ENCODE results near the gene ABI3.
A peak's percentile ranks its signal among the peaks of the same experiment; 100 is the strongest.

The ABI3 gene

GRCh38 chr17:49213847-49214246, 3.3 kb downstream of the ABI3 start:
- no peak for TF ChIP-seq ZNF274 (IDR thresholded peaks at IDR 0.05; ENCODE audit: low read depth, low read length)
- peak overlapping the region; percentile 69; the same call in 1 of the 2 replicates for H3K4me3 ChIP-seq (ENCODE audit: low read length)

GRCh38 chr17:49214676-49215360, 4.3 kb downstream of the ABI3 start:
- TF ChIP-seq ZNF274 (IDR thresholded peaks at IDR 0.05; ENCODE audit: low read depth, low read length), result no peak
- no peak overlapping the region; the same call in 1 of the 2 replicates for H3K4me3 ChIP-seq (ENCODE audit: low read length)

DNA sequence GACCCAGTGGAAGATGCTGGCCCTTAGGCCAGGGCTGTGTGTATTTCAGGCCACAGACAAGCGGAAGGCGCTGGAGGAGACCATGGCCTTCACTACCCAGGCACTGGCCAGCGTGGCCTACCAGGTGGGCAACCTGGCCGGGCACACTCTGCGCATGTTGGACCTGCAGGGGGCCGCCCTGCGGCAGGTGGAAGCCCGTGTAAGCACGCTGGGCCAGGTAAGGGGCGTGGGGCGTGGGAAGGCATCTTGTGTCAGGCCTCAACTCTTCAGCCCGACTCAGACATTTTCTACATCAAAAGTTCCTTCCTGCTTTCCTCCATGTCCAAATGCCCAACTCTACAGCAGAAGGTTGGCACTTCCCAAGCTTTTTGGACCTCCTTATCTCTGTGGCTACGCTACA, 6.0 kb downstream of the ABI3 start:
- TF ChIP-seq ZNF274 (IDR thresholded peaks at IDR 0.05; ENCODE audit: low read depth, low read length), result no peak
- peak overlapping the region; percentile 22; the same call in 1 of the 2 replicates for H3K4me3 ChIP-seq (ENCODE audit: low read length)

- TF ChIP-seq ZNF274 (IDR thresholded peaks at IDR 0.05; ENCODE audit: low read depth, low read length), result no peak
- no peak overlapping the region for H3K4me3 ChIP-seq (ENCODE audit: low read length)
These were observed 6.6 kb downstream of the ABI3 start for GRCh38 chr17:49216953-49217650.

DNA sequence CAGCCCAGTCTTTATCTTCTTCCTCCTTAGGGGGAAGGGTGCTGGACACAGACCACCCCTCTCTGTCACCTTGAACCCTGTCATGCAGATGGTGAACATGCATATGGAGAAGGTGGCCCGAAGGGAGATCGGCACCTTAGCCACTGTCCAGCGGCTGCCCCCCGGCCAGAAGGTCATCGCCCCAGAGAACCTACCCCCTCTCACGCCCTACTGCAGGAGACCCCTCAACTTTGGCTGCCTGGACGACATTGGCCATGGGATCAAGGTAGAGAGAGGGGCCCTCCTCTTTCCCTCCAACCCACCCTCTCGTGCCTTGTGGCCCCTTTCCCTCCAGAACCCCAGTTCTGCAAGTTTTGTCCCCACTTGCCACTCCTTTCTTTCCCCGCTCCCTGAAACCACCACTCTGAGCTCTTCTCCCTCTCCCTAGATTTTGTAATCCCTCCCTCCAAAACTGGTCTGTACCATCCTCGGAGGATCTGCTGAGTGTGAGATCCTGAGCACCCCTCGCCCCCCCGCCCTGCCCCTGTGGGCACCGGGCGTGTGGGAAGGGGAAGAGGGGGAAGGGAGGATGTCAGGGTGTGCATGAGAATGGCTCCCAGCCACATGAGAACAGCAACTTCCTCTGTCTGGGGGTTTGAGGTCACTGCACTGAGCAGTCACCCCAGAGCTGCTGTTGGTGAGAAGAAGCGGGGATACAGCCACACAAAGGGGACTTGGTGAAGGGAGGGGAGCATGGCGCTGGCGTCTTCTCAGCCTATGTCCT, 7.3 kb downstream of the ABI3 start:
- H3K4me3 ChIP-seq (ENCODE audit: low read length), result no peak overlapping the region; the same call in 1 of the 2 replicates
- TF ChIP-seq ZNF274 (IDR thresholded peaks at IDR 0.05; ENCODE audit: low read depth, low read length), result no peak

DNA sequence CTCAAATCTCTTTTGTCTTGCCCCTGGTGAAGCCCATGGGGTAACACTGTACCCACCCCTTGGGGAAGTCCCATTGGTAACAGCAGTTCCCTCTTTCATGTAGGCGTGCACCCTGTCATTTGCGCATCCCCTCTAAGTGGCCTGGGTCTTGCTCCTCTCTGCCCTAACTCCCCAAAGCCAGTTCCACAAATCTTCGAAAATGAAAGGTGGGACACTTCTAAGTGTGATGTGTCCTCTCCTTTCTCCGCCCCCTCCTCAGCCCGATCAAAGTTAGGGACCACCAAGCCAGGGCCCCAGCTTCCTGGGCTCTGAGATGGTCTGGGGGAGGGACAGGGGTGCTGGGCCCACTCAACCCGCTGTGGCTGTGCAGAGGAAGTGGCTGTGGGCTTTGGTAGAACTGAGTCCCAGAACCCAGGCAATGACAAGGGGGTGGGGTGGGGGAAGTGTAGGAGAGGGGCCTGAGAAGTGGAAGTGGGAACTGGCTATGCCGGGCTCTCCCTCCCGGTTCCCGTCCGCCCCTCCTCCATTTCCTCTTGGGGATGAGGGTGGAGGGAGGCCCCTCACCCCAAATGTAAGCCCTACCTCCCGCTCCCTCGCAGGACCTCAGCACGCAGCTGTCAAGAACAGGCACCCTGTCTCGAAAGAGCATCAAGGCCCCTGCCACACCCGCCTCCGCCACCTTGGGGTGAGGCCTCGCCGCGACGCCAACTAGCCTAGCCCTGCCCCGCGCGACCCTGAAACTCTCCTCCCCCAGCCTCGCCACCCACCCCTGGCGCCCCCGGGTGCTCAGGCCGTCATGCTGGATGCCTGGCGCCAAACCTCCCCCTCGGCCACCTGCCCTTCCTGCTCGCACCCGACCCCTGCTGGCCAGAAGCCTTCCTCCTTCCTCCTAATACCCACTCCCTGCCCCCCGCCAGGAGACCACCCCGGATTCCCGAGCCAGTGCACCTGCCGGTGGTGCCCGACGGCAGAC, 8.7 kb downstream of the ABI3 start:
- no peak overlapping the region for H3K4me3 ChIP-seq (ENCODE audit: low read length)
- TF ChIP-seq ZNF274 (IDR thresholded peaks at IDR 0.05; ENCODE audit: low read depth, low read length), result no peak

DNA sequence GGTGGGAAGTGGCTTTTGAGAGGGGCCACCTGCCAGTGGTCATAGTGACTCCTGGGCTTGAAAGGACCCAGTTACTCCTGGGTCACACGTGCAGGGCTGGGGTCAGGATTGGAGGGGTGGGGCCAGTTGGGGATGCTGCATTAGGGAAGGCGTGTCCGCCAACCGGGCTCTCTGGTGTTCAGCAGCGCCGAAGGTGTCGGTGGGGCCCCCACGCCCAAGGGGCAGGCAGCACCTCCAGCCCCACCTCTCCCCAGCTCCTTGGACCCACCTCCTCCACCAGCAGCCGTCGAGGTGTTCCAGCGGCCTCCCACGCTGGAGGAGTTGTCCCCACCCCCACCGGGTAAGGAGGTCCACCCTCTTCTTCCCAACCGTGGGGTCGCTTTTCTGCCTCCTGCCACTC, 9.5 kb downstream of the ABI3 start:
- TF ChIP-seq ZNF274 (IDR thresholded peaks at IDR 0.05; ENCODE audit: low read depth, low read length), result no peak
- H3K4me3 ChIP-seq (ENCODE audit: low read length), result no peak overlapping the region

- H3K4me3 ChIP-seq (ENCODE audit: low read length), result no peak overlapping the region
- no peak for TF ChIP-seq ZNF274 (IDR thresholded peaks at IDR 0.05; ENCODE audit: low read depth, low read length)
These were observed 12.6 kb downstream of the ABI3 start for GRCh38 chr17:49223168-49223516.

- no peak for TF ChIP-seq ZNF274 (IDR thresholded peaks at IDR 0.05; ENCODE audit: low read depth, low read length)
- no peak overlapping the region; the same call in 1 of the 2 replicates for H3K4me3 ChIP-seq (ENCODE audit: low read length)
These were observed 13.2 kb downstream of the ABI3 start for GRCh38 chr17:49223517-49224197.

- H3K4me3 ChIP-seq (ENCODE audit: low read length), result no peak overlapping the region; the same call in 1 of the 2 replicates
- TF ChIP-seq ZNF274 (IDR thresholded peaks at IDR 0.05; ENCODE audit: low read depth, low read length), result no peak
These were observed 13.9 kb downstream of the ABI3 start for GRCh38 chr17:49224198-49224996.

DNA sequence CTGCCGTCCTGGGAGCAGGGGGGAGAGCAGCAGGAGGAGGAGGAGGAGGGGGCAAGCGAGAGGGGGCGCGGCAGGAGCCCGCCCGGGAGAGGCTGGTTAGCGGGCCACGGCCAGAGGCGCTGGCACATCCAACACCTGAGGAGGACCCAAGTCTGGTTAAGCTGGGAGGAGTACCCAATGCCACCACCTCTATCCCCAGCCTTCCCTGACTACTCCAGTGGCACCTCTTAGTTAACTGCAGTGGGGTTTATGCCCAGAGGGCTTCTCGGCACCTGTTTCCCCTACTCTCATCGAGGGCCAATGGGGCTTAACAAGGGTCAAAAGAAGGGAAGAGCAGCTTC, 14.5 kb downstream of the ABI3 start:
- no peak for TF ChIP-seq ZNF274 (IDR thresholded peaks at IDR 0.05; ENCODE audit: low read depth, low read length)
- H3K4me3 ChIP-seq (ENCODE audit: low read length), result no peak overlapping the region

DNA sequence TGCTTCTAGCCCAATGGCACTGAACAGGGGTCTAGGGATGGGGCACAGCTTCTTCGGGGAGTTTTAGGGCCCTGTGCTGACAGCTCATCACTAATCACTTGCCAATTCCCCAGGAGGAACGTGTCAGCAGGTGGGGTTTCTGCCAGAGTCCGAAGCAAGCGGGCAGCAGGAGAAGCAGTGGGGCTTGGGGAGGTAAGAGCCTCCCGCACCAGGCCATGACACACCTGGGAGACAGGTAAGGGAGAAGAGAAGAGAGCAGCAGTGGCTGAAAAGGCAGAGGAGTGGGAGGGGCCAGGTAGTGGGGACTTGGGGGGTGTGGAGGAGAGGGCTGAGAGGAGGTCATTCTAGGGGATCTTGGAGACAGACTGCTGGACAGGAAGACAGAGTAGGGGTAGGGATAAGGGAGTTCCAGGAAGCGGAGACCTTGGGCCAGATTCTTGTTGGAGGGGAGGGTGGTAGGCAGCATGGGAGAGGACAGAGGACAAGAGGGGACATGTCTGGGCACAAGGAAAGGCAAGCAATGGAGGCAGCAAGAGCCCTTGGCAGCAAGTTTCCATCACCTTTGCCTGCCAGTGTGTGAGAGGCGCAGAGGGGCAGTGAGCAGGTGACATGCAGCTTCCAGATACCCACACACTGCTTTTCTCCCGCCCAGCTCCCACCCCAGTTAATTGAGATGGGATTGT, 15.2 kb downstream of the ABI3 start:
- no peak overlapping the region for H3K4me3 ChIP-seq (ENCODE audit: low read length)
- TF ChIP-seq ZNF274 (IDR thresholded peaks at IDR 0.05; ENCODE audit: low read depth, low read length), result no peak

All from GM08714 (cell line).